ENCODE results near the gene MGLL. TPM values are rescaled to one million over a fixed set of nuclear protein-coding genes. Genes with fewer than 3 reads are reported as not detected.

The MGLL gene
- total RNA-seq, 1 donor from 2014 or later = 0.43 TPM

DNA sequence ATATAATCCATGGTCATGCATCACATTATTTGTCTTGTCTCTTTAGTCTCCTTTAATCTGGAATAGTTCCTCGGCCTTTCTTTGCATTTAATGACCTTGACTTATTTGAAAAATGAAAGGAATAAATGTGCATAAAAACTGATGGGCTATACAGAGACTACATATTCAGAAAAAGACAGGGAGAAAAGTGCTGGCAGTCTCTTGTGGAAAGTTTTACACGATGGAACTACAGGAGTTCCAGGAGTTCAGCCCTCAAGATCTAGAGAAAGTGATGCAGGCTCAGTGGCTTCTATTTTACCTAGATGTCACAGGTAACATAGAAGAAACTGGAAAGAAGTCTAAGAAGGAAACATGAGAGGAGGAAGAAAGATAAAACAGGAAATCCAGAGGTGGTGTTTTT, 157.2 kb downstream of the MGLL start:
- no peak overlapping the region for H3K27ac Mint-ChIP-seq
- DNase-seq (ENCODE audit: low spot score, unreplicated experiment) = no peak

GRCh38 chr3:127663151-127663550, 159.2 kb downstream of the MGLL start:
- H3K27ac Mint-ChIP-seq = no peak overlapping the region
- H3K4me3 Mint-ChIP-seq (ENCODE audit: low read depth) = no peak overlapping the region
- no peaks in the 10 kb centered on the region for H3K9me3 Mint-ChIP-seq (ENCODE audit: low read depth)
- TF ChIP-seq, protein P1, sequence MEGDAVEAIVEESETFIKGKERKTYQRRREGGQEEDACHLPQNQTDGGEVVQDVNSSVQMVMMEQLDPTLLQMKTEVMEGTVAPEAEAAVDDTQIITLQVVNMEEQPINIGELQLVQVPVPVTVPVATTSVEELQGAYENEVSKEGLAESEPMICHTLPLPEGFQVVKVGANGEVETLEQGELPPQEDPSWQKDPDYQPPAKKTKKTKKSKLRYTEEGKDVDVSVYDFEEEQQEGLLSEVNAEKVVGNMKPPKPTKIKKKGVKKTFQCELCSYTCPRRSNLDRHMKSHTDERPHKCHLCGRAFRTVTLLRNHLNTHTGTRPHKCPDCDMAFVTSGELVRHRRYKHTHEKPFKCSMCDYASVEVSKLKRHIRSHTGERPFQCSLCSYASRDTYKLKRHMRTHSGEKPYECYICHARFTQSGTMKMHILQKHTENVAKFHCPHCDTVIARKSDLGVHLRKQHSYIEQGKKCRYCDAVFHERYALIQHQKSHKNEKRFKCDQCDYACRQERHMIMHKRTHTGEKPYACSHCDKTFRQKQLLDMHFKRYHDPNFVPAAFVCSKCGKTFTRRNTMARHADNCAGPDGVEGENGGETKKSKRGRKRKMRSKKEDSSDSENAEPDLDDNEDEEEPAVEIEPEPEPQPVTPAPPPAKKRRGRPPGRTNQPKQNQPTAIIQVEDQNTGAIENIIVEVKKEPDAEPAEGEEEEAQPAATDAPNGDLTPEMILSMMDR (IDR thresholded peaks at IDR 0.05; ENCODE audit: unreplicated experiment) = no peak
- DNase-seq (ENCODE audit: low spot score, unreplicated experiment) = no peak
- H3K27me3 Mint-ChIP-seq = no peaks in the 10 kb centered on the region
- peaks cover 8% of the 10 kb centered on the region for H3K36me3 Mint-ChIP-seq (ENCODE audit: insufficient read depth)
- H3K4me1 Mint-ChIP-seq (ENCODE audit: low read depth) = no peaks in the 10 kb centered on the region

More for the DNA sequence above, 157.2 kb downstream of the MGLL start:
- H3K4me3 Mint-ChIP-seq (ENCODE audit: low read depth) = no peak overlapping the region
- H3K9me3 Mint-ChIP-seq (ENCODE audit: low read depth) = no peaks in the 10 kb centered on the region
- peaks cover 8% of the 10 kb centered on the region for H3K36me3 Mint-ChIP-seq (ENCODE audit: insufficient read depth)
- no peaks in the 10 kb centered on the region for H3K4me1 Mint-ChIP-seq (ENCODE audit: low read depth)
- no peaks in the 10 kb centered on the region for H3K27me3 Mint-ChIP-seq
- TF ChIP-seq, protein P1 (IDR thresholded peaks at IDR 0.05; ENCODE audit: unreplicated experiment) = no peak

- Mint-ChIP-seq H3K27me3 (no peaks in the 10 kb centered on the region), H3K4me1 (ENCODE audit: low read depth) (no peaks in the 10 kb centered on the region), H3K27ac (no peak overlapping the region), H3K9me3 (ENCODE audit: low read depth) (no peaks in the 10 kb centered on the region), H3K4me3 (ENCODE audit: low read depth) (no peak overlapping the region), H3K36me3 (ENCODE audit: insufficient read depth) (peaks cover 8% of the 10 kb centered on the region)
- DNase-seq (ENCODE audit: low spot score, unreplicated experiment) = no peak
- TF ChIP-seq, protein P1 (IDR thresholded peaks at IDR 0.05; ENCODE audit: unreplicated experiment) = no peak
Observed at GRCh38 chr3:127662001-127662469, 160.3 kb downstream of the MGLL start.

DNA sequence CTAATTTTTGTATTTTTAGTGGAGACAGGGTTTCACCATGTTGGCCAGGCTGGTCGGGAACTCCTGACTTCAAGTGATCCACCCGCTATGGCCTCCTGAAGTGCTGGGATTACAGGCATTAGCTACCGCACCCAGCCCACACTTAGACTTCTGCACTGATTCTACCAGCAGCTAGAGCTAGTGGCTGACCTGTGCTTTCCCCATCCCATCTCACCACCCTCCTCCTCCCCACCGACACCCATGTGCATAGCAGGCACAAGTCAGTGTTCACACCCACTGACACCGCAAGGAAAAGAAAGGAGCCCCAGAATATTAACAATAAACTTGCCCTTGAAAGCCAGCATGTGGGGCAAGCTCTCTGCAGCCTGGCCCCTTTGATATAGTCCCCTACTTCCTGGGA, 160.7 kb downstream of the MGLL start:
- TF ChIP-seq, protein P1 (IDR thresholded peaks at IDR 0.05; ENCODE audit: unreplicated experiment) = no peak
- H3K4me3 Mint-ChIP-seq (ENCODE audit: low read depth) = no peak overlapping the region
- H3K27me3 Mint-ChIP-seq = no peaks in the 10 kb centered on the region
- H3K9me3 Mint-ChIP-seq (ENCODE audit: low read depth) = no peaks in the 10 kb centered on the region
- H3K4me1 Mint-ChIP-seq (ENCODE audit: low read depth) = no peaks in the 10 kb centered on the region
- no peak overlapping the region for H3K27ac Mint-ChIP-seq
- DNase-seq (ENCODE audit: low spot score, unreplicated experiment) = no peak
- peaks cover 8% of the 10 kb centered on the region for H3K36me3 Mint-ChIP-seq (ENCODE audit: insufficient read depth)

GRCh38 chr3:127660621-127661251, 161.6 kb downstream of the MGLL start:
- Mint-ChIP-seq H3K4me3 (ENCODE audit: low read depth) (no peak overlapping the region), H3K27me3 (no peaks in the 10 kb centered on the region), H3K4me1 (ENCODE audit: low read depth) (no peaks in the 10 kb centered on the region), H3K27ac (no peak overlapping the region), H3K36me3 (ENCODE audit: insufficient read depth) (peaks cover 8% of the 10 kb centered on the region), H3K9me3 (ENCODE audit: low read depth) (no peaks in the 10 kb centered on the region)
- no peak for DNase-seq (ENCODE audit: low spot score, unreplicated experiment)
- TF ChIP-seq, protein P1 (IDR thresholded peaks at IDR 0.05; ENCODE audit: unreplicated experiment) = no peak
